Jurkat, Clone E6-1 (cell line): ENCODE measurements around the gene HSD11B2.

Source experiments
- DNase-seq: peaks from one replicate; pipeline ENCODE4 v3.0.0-alpha.2; 2011; ENCODE audit warnings: low read depth, low spot score
- H3K4me3 ChIP-seq: 2 replicates; pipeline ENCODE4 v1.5.1; 2011; ENCODE audit warnings: mild to moderate bottlenecking, low read length, control low read depth, moderate library complexity

HSD11B2 gene

DNA sequence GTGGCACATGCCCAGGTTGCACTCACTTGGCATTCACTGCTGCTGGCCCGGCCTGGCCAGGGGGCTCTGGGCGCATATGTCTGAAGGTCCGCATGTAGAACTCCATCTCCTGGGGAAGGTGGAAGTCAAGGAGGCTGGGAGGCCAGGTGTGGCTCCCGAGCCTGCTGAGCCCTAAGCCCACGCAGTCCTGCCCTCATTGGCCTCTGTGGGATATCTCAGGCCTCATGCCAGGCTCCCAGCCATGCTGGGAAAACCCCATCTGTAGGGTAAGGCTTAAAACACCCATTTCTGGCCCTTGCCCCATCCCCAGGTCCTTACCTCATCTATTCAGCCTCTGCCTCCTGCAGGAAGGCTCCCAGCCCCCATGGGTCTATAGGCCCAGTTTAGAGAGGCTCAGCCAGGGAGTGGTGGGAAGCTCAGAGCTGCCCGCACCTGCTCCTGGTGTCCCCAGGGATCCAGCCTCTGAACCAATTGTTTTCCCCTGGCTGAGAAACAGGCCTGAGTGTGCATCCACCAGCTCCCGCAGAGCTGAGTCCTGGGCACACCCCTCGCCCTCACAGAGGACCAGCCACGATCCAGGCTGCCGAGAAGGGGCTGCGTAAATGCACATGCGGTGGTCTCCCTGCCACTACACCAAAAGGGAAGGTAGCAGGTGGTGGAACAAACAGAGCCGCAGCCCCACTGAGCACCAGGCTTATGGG is 35.3 kb upstream of the HSD11B2 start:
- DNase-seq = no peak
- H3K4me3 ChIP-seq = no peak overlapping the region

- no peak for DNase-seq
- H3K4me3 ChIP-seq = no peak overlapping the region
Measured at GRCh38 chr16:67396159-67397035, 34.5 kb upstream of the HSD11B2 start.

DNA sequence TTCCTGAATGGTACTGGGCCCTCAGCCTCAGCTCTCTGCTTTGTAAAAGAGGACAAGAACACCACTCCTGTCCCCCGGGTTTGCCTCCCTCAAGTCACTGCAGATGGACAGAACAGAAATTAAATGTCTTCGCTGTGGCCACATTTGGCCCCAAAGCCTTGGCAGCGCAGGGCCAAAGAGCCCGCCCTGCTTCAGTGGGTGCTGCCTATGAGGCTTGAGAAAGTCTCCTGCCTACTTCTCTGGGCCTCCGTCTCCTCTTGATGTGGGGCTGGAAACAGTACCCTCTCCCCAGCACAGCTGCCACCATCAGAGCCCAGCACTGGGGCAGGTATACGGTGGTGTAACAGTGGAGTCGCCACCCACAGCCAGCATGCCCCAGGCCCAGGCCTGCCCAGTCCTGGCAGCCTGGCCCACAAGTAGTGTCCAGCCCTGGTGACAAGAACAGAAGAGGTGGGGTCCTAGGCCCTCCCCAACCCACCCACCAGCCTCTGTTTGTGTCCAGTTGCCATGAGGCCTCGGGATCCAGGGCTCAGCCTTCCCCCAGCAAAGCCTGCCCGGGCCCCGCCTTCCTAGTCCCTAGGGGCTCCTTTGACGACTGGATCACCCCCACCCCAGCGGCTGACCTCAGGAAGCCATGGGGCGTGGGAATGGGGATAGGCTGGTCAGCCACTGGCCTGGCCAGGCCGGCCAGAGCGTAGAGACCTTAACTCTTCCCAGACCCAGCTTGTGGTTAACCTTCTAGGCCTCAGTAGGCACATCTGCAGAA is 33.7 kb upstream of the HSD11B2 start:
- no peak for DNase-seq
- no peak overlapping the region for H3K4me3 ChIP-seq

DNA sequence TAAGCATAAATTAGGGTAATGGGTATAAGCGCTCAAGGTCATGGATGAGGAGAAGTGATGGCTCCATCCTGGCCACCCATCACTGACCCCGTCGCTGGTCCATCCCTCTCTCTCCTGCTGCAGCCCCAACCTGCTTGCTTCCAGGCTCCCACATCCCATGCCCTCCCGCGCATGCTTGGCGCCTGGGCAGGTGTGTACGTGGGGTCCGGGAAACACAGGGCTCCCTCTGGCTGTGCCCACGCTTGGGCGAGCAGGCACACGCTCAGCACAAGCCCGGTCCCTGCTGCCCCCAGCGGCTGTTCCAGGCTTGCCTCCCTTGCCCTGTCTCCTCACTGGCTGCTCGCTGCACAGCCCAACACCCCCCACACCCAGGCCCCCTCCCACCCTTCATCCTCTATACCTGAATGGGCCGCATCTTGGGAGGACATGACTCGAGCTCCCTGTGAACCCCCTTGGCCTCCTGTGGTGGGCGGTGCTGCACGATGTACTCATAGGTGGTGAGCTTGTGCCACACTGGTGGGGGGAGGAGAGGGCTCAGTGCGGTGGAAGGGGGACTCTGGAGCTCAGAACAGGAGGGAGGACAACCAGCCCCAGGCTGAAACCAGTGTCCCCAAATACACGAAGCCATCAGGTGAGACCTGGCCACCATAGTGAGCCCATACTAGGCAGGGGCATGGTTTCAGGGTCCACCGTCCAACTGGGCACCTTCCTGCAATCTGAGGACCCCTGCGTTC is 32.9 kb upstream of the HSD11B2 start:
- H3K4me3 ChIP-seq = no peak overlapping the region
- no peak for DNase-seq

GRCh38 chr16:67398546-67399217 is 32.2 kb upstream of the HSD11B2 start:
- no peak overlapping the region for H3K4me3 ChIP-seq
- DNase-seq = no peak

DNA sequence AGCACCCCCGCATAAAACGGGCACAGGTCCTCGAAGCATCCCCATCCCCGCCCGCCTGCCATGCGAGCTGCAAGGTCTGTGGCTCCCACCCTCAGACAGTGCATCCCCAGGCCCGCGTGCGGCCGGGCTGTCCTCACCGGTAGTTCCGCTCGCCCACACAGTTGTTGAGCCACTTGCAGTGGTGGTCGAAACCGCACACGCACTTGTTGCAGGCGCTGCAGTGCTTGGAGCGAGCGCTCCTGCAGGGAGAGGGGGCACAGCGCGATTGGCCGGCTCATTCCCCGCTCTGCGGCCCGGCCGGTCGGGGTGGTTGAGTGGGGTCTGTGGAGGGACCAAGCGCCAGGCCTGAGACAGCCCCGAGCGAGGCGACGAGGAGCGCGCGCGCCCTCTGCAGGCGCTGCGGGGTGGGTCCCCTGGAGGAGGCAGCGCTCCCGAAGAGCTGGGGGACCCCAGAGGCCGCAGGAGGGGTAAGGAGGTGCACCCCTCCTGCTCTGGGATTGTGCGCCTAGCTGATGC is 31.6 kb upstream of the HSD11B2 start:
- no peak overlapping the region for H3K4me3 ChIP-seq
- no peak for DNase-seq

DNA sequence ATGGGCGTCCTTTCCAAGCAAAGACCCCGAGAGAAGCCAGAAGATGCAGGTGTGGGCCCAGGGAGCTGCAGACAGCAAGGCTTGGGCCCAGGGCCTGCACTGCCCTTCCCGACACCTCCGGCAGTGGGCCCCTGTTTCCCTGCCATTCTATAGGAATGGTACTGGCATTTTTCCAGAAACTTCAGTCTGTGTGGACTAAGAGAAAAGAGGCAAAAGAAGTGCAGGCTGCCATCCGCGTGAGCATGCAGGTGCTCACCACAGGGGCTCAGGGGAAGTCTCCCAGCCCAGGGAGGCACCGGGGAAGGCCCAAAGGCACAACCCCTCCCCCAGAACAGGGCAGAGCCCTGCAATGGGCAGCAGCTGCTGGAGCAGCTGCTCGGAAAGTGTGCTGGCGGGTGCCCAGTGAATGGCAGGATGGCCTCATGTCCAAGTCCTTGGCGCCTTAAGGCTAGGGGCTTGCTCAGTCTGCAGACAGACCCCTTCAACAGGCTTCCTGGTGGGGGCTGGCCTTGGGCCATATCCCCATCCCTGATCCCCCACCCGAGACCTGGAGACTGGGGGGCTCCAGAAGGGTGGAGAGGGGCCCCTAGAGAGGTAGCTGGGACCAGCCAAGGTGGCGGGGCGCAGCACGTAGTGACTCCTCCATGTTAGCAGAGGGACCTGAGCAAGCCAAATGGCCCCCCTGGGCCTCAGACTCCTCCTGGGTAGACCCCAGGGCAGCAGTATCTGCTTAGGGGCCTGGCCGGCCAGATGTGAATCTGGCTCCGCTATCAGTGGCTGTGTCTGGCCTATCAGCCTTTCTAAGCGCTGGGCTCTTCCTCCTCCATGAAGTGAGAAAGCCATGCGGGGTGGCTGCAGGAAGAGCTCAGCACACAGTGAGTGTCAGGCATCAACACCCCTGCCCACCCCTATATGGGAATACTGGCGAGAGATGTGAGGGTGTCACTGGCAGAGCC is 30.9 kb upstream of the HSD11B2 start:
- no peak overlapping the region for H3K4me3 ChIP-seq
- DNase-seq = no peak

- no peak overlapping the region for H3K4me3 ChIP-seq
- no peak for DNase-seq
Measured at GRCh38 chr16:67400901-67401300, 30.0 kb upstream of the HSD11B2 start.

DNA sequence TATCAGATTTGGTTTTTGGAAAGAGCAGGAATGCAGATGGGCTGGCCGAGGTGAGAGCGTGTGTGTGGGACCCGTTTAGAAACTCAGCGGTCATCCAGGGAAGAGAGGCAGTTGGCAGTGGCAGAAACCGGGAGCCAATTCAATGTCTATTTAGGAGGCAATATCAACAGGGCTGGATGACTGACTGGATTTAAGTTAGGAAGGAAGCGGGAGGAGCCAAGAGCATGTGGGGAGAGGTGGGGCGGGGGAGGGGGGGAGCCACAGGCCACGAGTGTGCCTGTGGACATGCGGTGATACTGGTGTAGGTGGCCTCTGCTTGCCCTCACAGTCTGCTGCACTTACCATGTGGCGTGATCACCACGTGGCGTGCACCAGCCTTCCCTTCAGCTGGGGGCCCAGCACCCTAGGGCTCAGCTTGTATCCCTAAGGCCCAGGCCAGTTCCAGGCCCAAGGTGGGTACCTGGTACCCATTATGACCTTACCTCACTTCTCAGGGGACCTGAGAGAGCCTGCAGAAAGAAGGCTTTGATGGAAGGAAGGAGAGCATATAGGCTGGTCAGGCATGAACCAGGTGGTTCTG is 26.9 kb upstream of the HSD11B2 start:
- DNase-seq = no peak
- H3K4me3 ChIP-seq = no peak overlapping the region

- no peak overlapping the region for H3K4me3 ChIP-seq
- DNase-seq = no peak
Measured at GRCh38 chr16:67404740-67405226, 26.1 kb upstream of the HSD11B2 start.

- no peak for DNase-seq
- no peak overlapping the region for H3K4me3 ChIP-seq
Measured at GRCh38 chr16:67405336-67405735, 25.6 kb upstream of the HSD11B2 start.

- no peak for DNase-seq
- no peak overlapping the region for H3K4me3 ChIP-seq
Measured at GRCh38 chr16:67406111-67406971, 24.6 kb upstream of the HSD11B2 start.

DNA sequence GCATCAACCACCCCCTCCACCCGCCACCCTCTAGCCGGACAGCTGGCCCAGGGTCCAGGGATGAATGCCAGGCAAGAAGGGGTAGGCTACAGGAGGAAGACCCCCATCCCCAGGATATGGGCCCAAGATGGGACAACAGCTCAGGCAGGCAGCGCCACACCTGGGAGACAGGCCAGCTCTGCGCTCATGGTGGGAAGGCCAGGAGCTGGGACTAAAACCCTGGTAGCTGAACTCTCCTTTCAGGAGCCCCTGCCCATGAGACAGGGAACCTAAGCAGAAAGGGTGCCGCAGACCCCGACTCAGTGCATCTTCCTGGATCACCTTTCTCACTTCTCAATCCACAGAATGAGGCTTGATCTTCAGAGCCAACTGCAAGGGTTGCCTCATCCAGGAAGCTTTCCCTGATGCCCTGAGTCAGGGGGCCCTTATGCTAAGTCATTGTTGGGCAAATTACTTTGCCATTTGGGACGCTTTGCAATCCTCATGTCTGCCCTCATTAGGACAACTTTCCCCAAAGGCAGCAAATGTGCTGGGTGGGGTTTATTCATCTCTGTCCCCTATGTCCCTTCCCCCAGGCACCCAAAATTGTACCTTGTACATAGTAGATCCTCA is 23.6 kb upstream of the HSD11B2 start:
- DNase-seq = no peak

GRCh38 chr16:67407788-67408452 is 23.0 kb upstream of the HSD11B2 start:
- no peak overlapping the region for H3K4me3 ChIP-seq
- DNase-seq = no peak

More for the DNA sequence above, 23.6 kb upstream of the HSD11B2 start:
- no peak overlapping the region for H3K4me3 ChIP-seq

DNA sequence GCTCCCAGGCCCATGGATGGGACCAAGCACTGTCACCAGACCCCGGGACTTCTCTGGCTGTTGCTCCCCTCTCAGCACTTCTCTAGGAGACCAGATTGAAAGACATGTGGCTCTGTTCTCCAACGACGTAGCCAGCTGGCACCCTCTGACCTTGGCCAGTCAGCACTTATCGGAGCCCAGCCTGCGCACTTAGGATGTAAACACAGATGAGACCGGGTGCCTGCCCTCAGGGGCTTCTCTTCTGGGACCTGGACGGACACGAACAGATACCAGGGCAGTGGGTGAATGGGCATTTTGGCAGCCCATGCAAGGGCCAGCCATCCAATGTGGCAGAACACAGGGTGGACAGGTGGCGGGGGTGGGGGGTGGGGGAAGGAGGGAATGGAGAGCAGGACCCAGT is 21.3 kb upstream of the HSD11B2 start:
- DNase-seq = no peak
- H3K4me3 ChIP-seq = no peak overlapping the region
